ENCODE results near the gene DDX3X. TPM values are rescaled to one million over a fixed set of nuclear protein-coding genes. Genes with fewer than 3 reads are reported as not detected.

The DDX3X gene
- total and polyA plus RNA-seq, 8 donors = 23.2 to 142 (median 96.4) TPM

DNA sequence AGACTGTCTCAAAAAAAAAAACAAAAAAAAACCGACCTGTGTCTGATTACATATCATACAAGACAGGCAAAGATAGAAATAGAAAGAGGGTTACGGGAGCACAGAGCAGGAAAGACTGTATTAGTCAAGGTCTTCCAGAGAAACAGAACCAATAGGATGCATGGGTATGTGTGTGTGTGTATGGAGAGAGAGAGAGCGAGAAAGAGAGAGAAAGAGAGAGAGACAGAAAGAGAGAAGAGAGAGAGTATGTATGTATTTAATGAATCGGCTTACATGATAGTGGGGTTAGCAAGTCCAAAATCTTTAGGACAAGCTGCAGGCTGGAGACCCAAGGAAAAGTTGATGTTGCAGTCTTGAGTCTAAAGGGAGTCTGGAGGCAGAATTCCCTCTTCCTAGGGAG lies 7.5 kb upstream of the DDX3X start:
- WGBS, 2 donors = 80 to 87% methylated on average over 4 of the region's 4 CpGs
- intact Hi-C loops (cut with DNase I) = no loop called here
- Histone ChIP-seq H3K9me3 (no peaks in the 10 kb centered on the region), H3K27ac (no peak overlapping the region), H3K36me3 (no peaks in the 10 kb centered on the region), H3K4me1 (no peaks in the 10 kb centered on the region), H3K27me3 (no peaks in the 10 kb centered on the region), H3K4me3 (no peak overlapping the region)
- TF ChIP-seq, protein P1, sequence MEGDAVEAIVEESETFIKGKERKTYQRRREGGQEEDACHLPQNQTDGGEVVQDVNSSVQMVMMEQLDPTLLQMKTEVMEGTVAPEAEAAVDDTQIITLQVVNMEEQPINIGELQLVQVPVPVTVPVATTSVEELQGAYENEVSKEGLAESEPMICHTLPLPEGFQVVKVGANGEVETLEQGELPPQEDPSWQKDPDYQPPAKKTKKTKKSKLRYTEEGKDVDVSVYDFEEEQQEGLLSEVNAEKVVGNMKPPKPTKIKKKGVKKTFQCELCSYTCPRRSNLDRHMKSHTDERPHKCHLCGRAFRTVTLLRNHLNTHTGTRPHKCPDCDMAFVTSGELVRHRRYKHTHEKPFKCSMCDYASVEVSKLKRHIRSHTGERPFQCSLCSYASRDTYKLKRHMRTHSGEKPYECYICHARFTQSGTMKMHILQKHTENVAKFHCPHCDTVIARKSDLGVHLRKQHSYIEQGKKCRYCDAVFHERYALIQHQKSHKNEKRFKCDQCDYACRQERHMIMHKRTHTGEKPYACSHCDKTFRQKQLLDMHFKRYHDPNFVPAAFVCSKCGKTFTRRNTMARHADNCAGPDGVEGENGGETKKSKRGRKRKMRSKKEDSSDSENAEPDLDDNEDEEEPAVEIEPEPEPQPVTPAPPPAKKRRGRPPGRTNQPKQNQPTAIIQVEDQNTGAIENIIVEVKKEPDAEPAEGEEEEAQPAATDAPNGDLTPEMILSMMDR (IDR thresholded peaks at IDR 0.05) = no peak
- FAIRE-seq (no peak), DNase-seq (no peak), ATAC-seq (no peak)

DNA sequence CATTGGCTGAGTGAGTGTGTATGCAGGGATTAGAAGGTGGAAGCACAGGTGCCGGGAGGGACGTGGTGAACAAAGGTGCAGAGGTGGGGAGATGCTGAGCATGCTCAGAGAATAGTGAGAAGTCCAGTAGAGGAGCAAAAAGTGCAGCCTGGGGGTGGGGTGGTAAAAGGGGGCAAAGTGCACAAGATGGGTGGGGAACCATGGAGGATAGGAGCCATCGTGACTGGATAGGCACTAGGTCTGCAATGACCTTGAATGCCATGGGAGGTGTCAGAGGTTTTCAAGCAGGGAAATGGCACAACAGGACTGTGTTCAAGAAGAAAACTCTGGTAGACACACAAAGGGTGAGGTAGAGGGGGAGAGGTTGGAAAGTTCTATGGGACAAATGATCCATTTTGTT lies 6.6 kb upstream of the DDX3X start:
- no peak for FAIRE-seq
- DNase-seq = no peak
- TF ChIP-seq, protein P1 (IDR thresholded peaks at IDR 0.05) = no peak
- no peak overlapping the region for H3K4me3 ChIP-seq
- H3K36me3 ChIP-seq = no peaks in the 10 kb centered on the region
- no peaks in the 10 kb centered on the region for H3K27me3 ChIP-seq
- no peaks in the 10 kb centered on the region for H3K9me3 ChIP-seq
- H3K4me1 ChIP-seq = peaks cover 0 to 4% (median 0%) of the 10 kb centered on the region in 3 donors
- 85 to 94% methylated on average over 3 of the region's 3 CpGs for WGBS, 2 donors
- no peak overlapping the region for H3K27ac ChIP-seq
- intact Hi-C loops (cut with DNase I) = no loop called here
- no peak for ATAC-seq

DNA sequence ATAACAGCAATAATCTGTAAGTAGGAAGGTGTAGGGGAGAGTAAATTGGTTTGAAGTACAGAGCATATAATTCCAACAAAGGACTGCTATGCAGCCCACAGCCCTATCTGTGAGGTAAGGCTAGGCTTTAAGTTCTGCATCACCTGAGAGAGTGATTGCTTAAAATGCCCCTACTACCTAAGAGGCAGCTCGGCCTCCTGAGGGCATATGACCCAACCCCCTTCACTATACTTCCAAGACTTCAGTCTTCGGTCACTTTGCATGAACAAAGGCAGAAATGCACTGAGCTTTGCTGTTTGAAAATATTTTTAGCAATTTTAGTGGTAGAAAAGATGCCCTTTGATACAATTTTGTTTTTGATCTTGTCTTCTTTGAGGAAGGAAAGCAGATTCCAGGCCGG lies 4.9 kb upstream of the DDX3X start:
- intact Hi-C loops (cut with DNase I) = no loop called here
- no peaks in the 10 kb centered on the region for H3K9me3 ChIP-seq

DNA sequence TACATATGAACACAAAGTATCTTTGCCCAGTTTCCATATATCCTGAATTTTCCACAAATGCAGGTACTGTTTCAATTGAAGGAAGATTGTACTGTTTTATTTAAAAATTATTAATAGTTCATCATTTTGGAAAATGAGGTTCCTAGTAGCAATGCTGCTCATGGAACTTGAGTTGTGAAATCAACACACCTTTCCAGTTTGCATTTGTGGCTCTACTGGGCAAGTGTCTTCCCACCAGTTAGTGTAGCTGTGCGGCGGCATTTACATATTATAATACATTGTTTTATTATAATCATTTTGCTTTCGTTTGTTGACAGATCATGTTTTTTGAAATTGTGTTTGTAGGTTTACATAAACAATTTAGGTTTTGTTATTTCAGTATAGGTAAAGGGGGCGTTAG lies 2.0 kb upstream of the DDX3X start:
- Histone ChIP-seq H3K27ac (peak overlapping the region; percentile 99 to 100 (median 100)), H3K4me1 (peaks cover 3 to 10% (median 8%) of the 10 kb centered on the region in 3 donors), H3K27me3 (no peaks in the 10 kb centered on the region), H3K9me3 (no peaks in the 10 kb centered on the region), H3K4me3 (peak overlapping the region in 2 of 4 donors; percentile 24 to 93), H3K36me3 (no peaks in the 10 kb centered on the region)
- 66 to 86% methylated on average over 4 of the region's 4 CpGs for WGBS, 2 donors
- ATAC-seq (no peak), DNase-seq (no peak), FAIRE-seq (no peak)
- TF ChIP-seq, protein P1 (IDR thresholded peaks at IDR 0.05) = no peak
- intact Hi-C loops (cut with DNase I) = no loop called here

More for the DNA sequence above, 4.9 kb upstream of the DDX3X start:
- FAIRE-seq (no peak), DNase-seq (no peak), ATAC-seq (no peak)
- no peaks in the 10 kb centered on the region for H3K36me3 ChIP-seq
- TF ChIP-seq, protein P1 (IDR thresholded peaks at IDR 0.05) = no peak
- 92 to 97% methylated on average over 3 of the region's 3 CpGs for WGBS, 2 donors
- no peaks in the 10 kb centered on the region for H3K27me3 ChIP-seq
- H3K4me3 ChIP-seq = no peak overlapping the region
- no peak overlapping the region for H3K27ac ChIP-seq
- peaks cover 0 to 4% (median 0%) of the 10 kb centered on the region in 3 donors for H3K4me1 ChIP-seq

DNA sequence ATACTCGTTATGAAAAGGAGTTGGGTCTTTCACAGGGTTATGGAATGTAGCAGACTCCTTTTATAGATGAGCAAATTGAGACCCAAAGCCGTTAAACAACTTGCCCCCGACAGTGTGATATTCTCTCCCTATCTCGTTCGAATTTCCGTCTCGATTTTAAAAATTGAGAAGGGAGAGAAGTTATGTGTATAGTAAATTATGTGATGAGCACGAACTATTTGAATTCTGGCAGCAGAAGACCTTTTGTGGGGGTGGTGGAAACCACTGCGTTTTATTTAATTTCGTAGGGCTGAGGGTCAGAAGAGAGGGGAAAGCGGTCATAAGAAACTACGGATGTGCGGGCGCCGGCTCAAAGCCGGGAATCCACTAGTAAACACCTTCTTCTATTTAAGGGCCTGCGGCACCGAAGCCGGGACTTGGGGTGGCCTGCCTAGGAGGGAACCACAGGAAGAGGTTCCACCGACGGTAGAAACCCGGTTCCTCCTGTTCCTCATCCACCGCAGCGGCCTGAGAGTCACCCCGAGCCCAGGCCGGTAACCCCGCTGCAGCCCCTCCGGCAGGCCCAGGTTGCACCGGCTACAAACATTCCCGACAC lies 1.5 kb upstream of the DDX3X start:
- intact Hi-C loops (cut with DNase I) = no loop called here
- Histone ChIP-seq H3K4me3 (peak overlapping the region; percentile 90 to 93 (median 92)), H3K36me3 (no peaks in the 10 kb centered on the region), H3K4me1 (peaks cover 7 to 12% (median 8%) of the 10 kb centered on the region in 3 donors), H3K27me3 (no peaks in the 10 kb centered on the region), H3K9me3 (no peaks in the 10 kb centered on the region), H3K27ac (peak overlapping the region; percentile 99 to 100 (median 100))
- TF ChIP-seq, protein P1 (IDR thresholded peaks at IDR 0.05) = no peak
- peak in 1 of 6 donors; percentile 3 for DNase-seq
- 5 to 23% methylated on average over 30 of the region's 30 CpGs for WGBS, 2 donors
- FAIRE-seq = no peak
- ATAC-seq = peak; percentile 0 to 1 (median 0)

Measured in pancreas (tissue), 10 donors.